Activated B cell treated with CpG ODN at 0.5 μM for 24 hours (primary cell): ENCODE measurements around the gene CEP41. TPM values are rescaled to one million over a fixed set of nuclear protein-coding genes. Genes with fewer than 3 reads are reported as not detected.

Experiments
- ATAC-seq: fragments of 200-7000 bp; cut with Tn5 transposase; one replicate; pipeline ENCODE4 v1.10.0; 2021; ENCODE audit warnings: low read depth, mild to moderate bottlenecking, moderate library complexity
- CTCF ChIA-PET: fragments of 350-600 bp; sonication (Branson Sonifier 250); formaldehyde crosslinking; loops from one replicate; lab custom pipeline; 2021; ENCODE audit warnings: antibody characterized with exemption; lab: Charles Lee
- POLR2A ChIA-PET: fragments of 350-600 bp; sonication (Branson Sonifier 250); formaldehyde crosslinking; loops from one replicate; lab custom pipeline; 2021; ENCODE audit warnings: antibody characterized with exemption; lab: Charles Lee
- DNase-seq: peaks from one replicate; pipeline ENCODE4 v3.0.0; 2022
- H3K27ac Mint-ChIP-seq: one replicate; pipeline ENCODE4 v1.8.0; 2020; ENCODE audit warnings: mixed read lengths
- H3K27me3 Mint-ChIP-seq: one replicate; pipeline ENCODE4 v1.8.0; 2021; ENCODE audit warnings: mixed read lengths
- H3K36me3 Mint-ChIP-seq: one replicate; pipeline ENCODE4 v1.8.0; 2021; ENCODE audit warnings: low read depth, mixed read lengths
- H3K4me1 Mint-ChIP-seq: one replicate; pipeline ENCODE4 v1.8.0; 2021; ENCODE audit warnings: mixed read lengths
- H3K4me3 Mint-ChIP-seq: one replicate; pipeline ENCODE4 v1.8.0; 2020; ENCODE audit warnings: mild to moderate bottlenecking, mixed read lengths
- H3K9me3 Mint-ChIP-seq: one replicate; pipeline ENCODE4 v1.8.0; 2020; ENCODE audit warnings: mixed read lengths
- CTCF ChIP-seq: fragments of 200-600 bp; IDR thresholded peaks from one replicate; pipeline ENCODE4 v1.8.0; 2022; ENCODE audit warnings: antibody characterized with exemption, mild to moderate bottlenecking
- intact Hi-C: fragments of 100-400 bp; cut with micrococcal nuclease; formaldehyde crosslinking; loops from one replicate; pipeline ENCODE4 v1.15.1; 2024
- total RNA-seq: library from RNA; stranded (reverse); gene quantifications from 2 replicates; pipeline ENCODE4 v1.2.3, GENCODE V29; 2022

Gene CEP41
- total RNA-seq, 1 donor from 2014 or later: 5.1 TPM

- H3K9me3 Mint-ChIP-seq: no peaks in the 10 kb centered on the region
- no peak overlapping the region for H3K27ac Mint-ChIP-seq
- CTCF ChIA-PET: no interaction called here
- no peak overlapping the region for H3K4me3 Mint-ChIP-seq
- ATAC-seq: no peak
- intact Hi-C loops: no loop called here
- DNase-seq: no peak
- no peaks in the 10 kb centered on the region for H3K4me1 Mint-ChIP-seq
- no peaks in the 10 kb centered on the region for H3K36me3 Mint-ChIP-seq
- POLR2A ChIA-PET: no interaction called here
- peaks cover 7% of the 10 kb centered on the region for H3K27me3 Mint-ChIP-seq
- TF ChIP-seq CTCF: no peak
These were observed 88.4 kb downstream of the CEP41 start for GRCh38 chr7:130352194-130353074.

- H3K4me3 Mint-ChIP-seq: no peak overlapping the region
- ATAC-seq (no peak), DNase-seq (no peak)
- no peaks in the 10 kb centered on the region for H3K9me3 Mint-ChIP-seq
- CTCF ChIA-PET: no interaction called here
- H3K27me3 Mint-ChIP-seq: peaks cover 7% of the 10 kb centered on the region
- no peaks in the 10 kb centered on the region for H3K36me3 Mint-ChIP-seq
- H3K27ac Mint-ChIP-seq: no peak overlapping the region
- no peak for TF ChIP-seq CTCF
- POLR2A ChIA-PET: no interaction called here
- no peaks in the 10 kb centered on the region for H3K4me1 Mint-ChIP-seq
- intact Hi-C loops: no loop called here
These were observed 89.1 kb downstream of the CEP41 start for GRCh38 chr7:130351791-130352090.

GRCh38 chr7:130350945-130351790 is 89.6 kb downstream of the CEP41 start:
- intact Hi-C loops: loop anchor here (1.0 kb wide), 1 partner anchor 140 kb away; no protein-coding TSS in a partner anchor
- Mint-ChIP-seq H3K27me3 (peaks cover 7% of the 10 kb centered on the region), H3K27ac (no peak overlapping the region), H3K4me1 (no peaks in the 10 kb centered on the region), H3K4me3 (no peak overlapping the region), H3K9me3 (no peaks in the 10 kb centered on the region), H3K36me3 (no peaks in the 10 kb centered on the region)
- CTCF ChIA-PET: no interaction called here
- no peak for TF ChIP-seq CTCF
- POLR2A ChIA-PET: no interaction called here
- ATAC-seq (no peak), DNase-seq (no peak)

GRCh38 chr7:130349911-130350782 is 90.7 kb downstream of the CEP41 start:
- H3K9me3 Mint-ChIP-seq: no peaks in the 10 kb centered on the region
- peaks cover 7% of the 10 kb centered on the region for H3K27me3 Mint-ChIP-seq
- no peak overlapping the region for H3K4me3 Mint-ChIP-seq
- POLR2A ChIA-PET: no interaction called here
- ATAC-seq (no peak), DNase-seq (no peak)
- H3K36me3 Mint-ChIP-seq: no peaks in the 10 kb centered on the region
- intact Hi-C loops: loop anchor here (1.0 kb wide), 1 partner anchor 141 kb away; no protein-coding TSS in a partner anchor
- no peak for TF ChIP-seq CTCF
- H3K4me1 Mint-ChIP-seq: no peaks in the 10 kb centered on the region
- CTCF ChIA-PET: no interaction called here
- no peak overlapping the region for H3K27ac Mint-ChIP-seq
